Transverse colon (tissue), 4 donors: ENCODE results near the gene CTU1. TPM values are rescaled to one million over a fixed set of nuclear protein-coding genes. Genes with fewer than 3 reads are reported as not detected.

Source experiments
- DNase-seq: peaks from one replicate; pipeline ENCODE4 v3.0.0-alpha.2; 2019
- H3K27ac ChIP-seq, 4 donors: fragments of 200-600 bp; sonication (generic); 2 replicates each; pipeline ENCODE4 v1.5.1; 2016 to 2018; ENCODE audit warnings: inconsistent platforms in 4 of 4
- H3K27me3 ChIP-seq: fragments of 200-600 bp; sonication (generic); 2 replicates; pipeline ENCODE4 v1.5.1; 2017; ENCODE audit warnings: inconsistent platforms
- H3K36me3 ChIP-seq, 4 donors: fragments of 200-600 bp; sonication (generic); 2 replicates each; pipeline ENCODE4 v1.5.1; 2017 to 2019; ENCODE audit warnings: inconsistent platforms in 4 of 4
- H3K4me1 ChIP-seq, 4 donors: fragments of 200-600 bp; sonication (generic); 2 replicates each; pipeline ENCODE4 v1.5.1; 2017 to 2020; ENCODE audit warnings: inconsistent platforms in 4 of 4
- H3K4me3 ChIP-seq, 4 donors: fragments of 200-600 bp; sonication (generic); 1 replicate in 1 of 4; 2 replicates in 3 of 4; pipeline versions ENCODE4 v1.5.1 to v1.6.1; 2017 to 2019; ENCODE audit warnings: inconsistent platforms in 4 of 4
- H3K9me3 ChIP-seq, 2 donors: fragments of 200-600 bp; sonication (generic); 2 replicates each; pipeline ENCODE4 v1.5.1; 2017 to 2019; ENCODE audit warnings: inconsistent platforms in 2 of 2
- CTCF ChIP-seq, 5 experiments: fragments of 200-600 bp in 3 of 5; fragments of 450-650 bp in 2 of 5; sonication (generic) in 3 of 5; IDR thresholded peaks; 1 replicate in 2 of 5; 2 replicates in 3 of 5; pipeline ENCODE4 v1.5.1; 2016 to 2017; ENCODE audit warnings: antibody characterized with exemption in 5 of 5, inconsistent platforms in 3 of 5, mild to moderate bottlenecking in 2 of 5, moderate library complexity in 1 of 5
- EP300 ChIP-seq: sonication (generic); formaldehyde crosslinking; IDR thresholded peaks from one replicate; pipeline ENCODE4 v1.6.1; 2017; ENCODE audit warnings: antibody characterized with exemption, low read depth
- POLR2A ChIP-seq: fragments of 450-650 bp; IDR thresholded peaks from one replicate; pipeline ENCODE4 v1.6.1; 2016; ENCODE audit warnings: antibody characterized with exemption, mild to moderate bottlenecking, moderate library complexity
- POLR2AphosphoS5 ChIP-seq, 3 donors: sonication (generic); formaldehyde crosslinking; IDR thresholded peaks; one replicate each; pipeline ENCODE4 v1.6.1; 2016; ENCODE audit warnings: antibody characterized with exemption in 3 of 3
- WGBS, 2 donors: methylation state at CpG; one replicate each; pipeline ENCODE4 v1.1.5; 2018; ENCODE audit warnings: low coverage in 1 of 2; 5-methylcytosine and 5-hydroxymethylcytosine counted together
- in situ Hi-C, 4 donors: fragments of 200-750 bp; cut with MboI; loops; one replicate each; pipeline versions ENCODE4 v1.15.0 to v1.15.1; 2017; ENCODE audit warnings: low sequenced_read_pairs in 3 of 4, low pct_ligation_motif_present in 1 of 4, low pct_unique_long_range_greater_than_20kb in 1 of 4
- intact Hi-C: fragments of 100-400 bp; cut with DNase I; formaldehyde crosslinking; loops from one replicate; pipeline ENCODE4 v1.15.1; 2023; ENCODE audit warnings: low total_unique reads
- total RNA-seq, 4 donors: library from RNA; depleted of rRNA; stranded (reverse); fragments of >200 nt; gene quantifications; one replicate each; pipeline ENCODE4 v1.1.0, GENCODE V29; 2016

The CTU1 gene
- total RNA-seq, 4 donors from 2014 or later = 3.4 to 35.4 (median 7.3) TPM

- Histone ChIP-seq H3K27ac (peak overlapping the region in 2 of 4 donors; percentile 1 to 39), H3K4me1 (no peaks in the 10 kb centered on the region), H3K27me3 (peaks cover 18% of the 10 kb centered on the region), H3K36me3 (no peaks in the 10 kb centered on the region), H3K4me3 (no peak overlapping the region), H3K9me3 (no peaks in the 10 kb centered on the region)
- no peak for DNase-seq
- in situ Hi-C loops = no loop called here
- TF ChIP-seq POLR2A (no peak), EP300 (no peak), POLR2AphosphoS5 (IDR thresholded peaks at IDR 0.05) (no peak), CTCF (IDR thresholded peaks at IDR 0.05) (no peak)
- intact Hi-C loops = no loop called here
- 78% methylated on average over 6 of the region's 6 CpGs; no CpG with 5 or more reads in 1 of the 2 donors for WGBS, 2 donors
Observed at GRCh38 chr19:51141181-51141580, 33.0 kb upstream of the CTU1 start.

GRCh38 chr19:51140441-51140840 is 32.2 kb upstream of the CTU1 start:
- intact Hi-C loops (no loop called here), in situ Hi-C loops (no loop called here)
- peaks cover 18% of the 10 kb centered on the region for H3K27me3 ChIP-seq
- no peaks in the 10 kb centered on the region for H3K36me3 ChIP-seq
- TF ChIP-seq EP300 (no peak), POLR2AphosphoS5 (IDR thresholded peaks at IDR 0.05) (no peak), CTCF (IDR thresholded peaks at IDR 0.05) (no peak), POLR2A (no peak)
- H3K4me3 ChIP-seq = no peak overlapping the region
- peak overlapping the region in 1 of 4 donors; percentile 29 for H3K27ac ChIP-seq
- H3K9me3 ChIP-seq = no peaks in the 10 kb centered on the region
- no peaks in the 10 kb centered on the region for H3K4me1 ChIP-seq
- no peak for DNase-seq
- 53 to 79% methylated on average over 3 to 6 of the region's 6 CpGs for WGBS, 2 donors

GRCh38 chr19:51139299-51140014 is 31.2 kb upstream of the CTU1 start:
- in situ Hi-C loops (no loop called here), intact Hi-C loops (no loop called here)
- H3K4me3 ChIP-seq = no peak overlapping the region
- no peak for DNase-seq
- no peaks in the 10 kb centered on the region for H3K36me3 ChIP-seq
- H3K27ac ChIP-seq = peak overlapping the region; percentile 25 to 63 (median 46)
- no peaks in the 10 kb centered on the region for H3K9me3 ChIP-seq
- H3K27me3 ChIP-seq = peaks cover 16% of the 10 kb centered on the region
- no peak for TF ChIP-seq POLR2A
- TF ChIP-seq CTCF (IDR thresholded peaks at IDR 0.05) = no peak
- no peak for TF ChIP-seq EP300
- no peak for TF ChIP-seq POLR2AphosphoS5 (IDR thresholded peaks at IDR 0.05)
- WGBS, 2 donors = 55 to 63% methylated on average over 4 of the region's 4 CpGs
- H3K4me1 ChIP-seq = no peaks in the 10 kb centered on the region

- Histone ChIP-seq H3K27ac (peak overlapping the region; percentile 25 to 63 (median 48)), H3K4me1 (no peaks in the 10 kb centered on the region), H3K27me3 (peaks cover 14% of the 10 kb centered on the region), H3K36me3 (no peaks in the 10 kb centered on the region), H3K4me3 (no peak overlapping the region), H3K9me3 (no peaks in the 10 kb centered on the region)
- intact Hi-C loops (no loop called here), in situ Hi-C loops (no loop called here)
- TF ChIP-seq POLR2A = no peak
- TF ChIP-seq POLR2AphosphoS5 (IDR thresholded peaks at IDR 0.05) = peak in 2 of 3 donors; percentile 12 to 24
- TF ChIP-seq CTCF (IDR thresholded peaks at IDR 0.05) = no peak
- peak; percentile 24 for DNase-seq
- 50% methylated on average over 6 of the region's 6 CpGs; no CpG with 5 or more reads in 1 of the 2 donors for WGBS, 2 donors
Observed at GRCh38 chr19:51138549-51138979, 30.4 kb upstream of the CTU1 start.
